Stimulated activated CD4-positive, alpha-beta T cell treated with anti-CD3 and anti-CD28 coated beads, TNF-alpha, amount 100 ng/mL, for 48 hours (primary cell): ENCODE data around the gene DISP2.

Experiments
- DNase-seq, 3 donors: peaks; one replicate each; pipeline ENCODE4 v3.0.0-alpha.2; 2020; ENCODE audit warnings: low read depth in 3 of 3

Gene DISP2

DNA sequence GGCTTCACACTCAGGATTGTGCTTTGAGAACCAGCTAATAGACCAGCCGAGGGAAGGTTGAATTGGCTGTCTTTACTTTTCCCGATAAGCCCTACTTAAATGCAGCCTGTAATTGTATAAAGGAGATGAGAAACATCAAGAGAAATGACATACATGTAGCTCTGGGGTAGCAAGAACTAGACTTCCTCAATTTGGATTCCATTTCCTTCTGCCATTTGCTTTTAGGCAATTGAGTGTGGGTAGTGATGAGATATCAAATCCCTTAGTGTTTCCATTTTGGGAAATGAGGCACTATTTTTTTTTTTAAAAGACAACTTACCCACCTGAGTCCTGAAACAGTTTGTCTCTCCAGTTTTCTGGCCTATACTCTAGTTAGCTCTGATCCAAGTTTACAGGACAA, 32.3 kb upstream of the DISP2 start:
- no peak for DNase-seq

DNA sequence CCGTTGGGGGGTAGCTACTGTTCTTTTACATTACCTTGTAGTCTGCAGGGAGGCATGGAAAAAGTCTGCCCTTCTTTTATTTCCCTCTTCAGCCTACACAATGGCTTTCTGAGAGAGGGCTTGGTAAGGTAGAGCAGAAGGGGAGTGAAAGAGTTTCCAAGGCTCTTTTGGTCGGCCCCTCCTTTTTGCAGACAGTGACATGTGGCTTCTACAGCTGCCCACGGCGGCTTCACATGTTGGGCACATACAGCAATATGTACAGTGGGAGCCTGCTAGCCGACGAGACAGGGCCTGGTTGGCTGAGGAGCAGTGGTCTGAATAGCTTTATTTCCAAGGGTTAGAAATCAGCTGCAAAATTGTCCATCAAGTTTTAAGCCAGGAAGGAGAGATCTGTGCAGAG, 30.6 kb upstream of the DISP2 start:
- DNase-seq = no peak

DNA sequence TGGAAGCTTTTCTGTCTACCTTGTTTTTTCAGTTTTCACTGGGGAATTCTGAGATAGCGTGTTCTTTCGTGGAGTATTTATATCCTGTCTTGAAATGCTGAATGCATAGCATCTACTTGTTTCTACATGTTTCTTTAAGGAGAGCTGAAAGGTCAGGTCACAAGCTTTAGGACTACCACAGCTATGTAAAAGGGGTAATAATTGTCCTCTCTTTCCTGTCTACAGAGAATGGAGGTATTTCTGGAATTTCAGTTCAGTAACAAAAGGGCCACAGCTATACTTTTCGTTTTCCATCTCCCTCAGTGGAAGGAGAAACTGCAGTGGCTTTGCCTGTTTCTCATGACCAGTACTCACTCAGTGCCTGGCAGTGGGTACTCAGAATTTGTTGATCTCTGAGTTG, 29.8 kb upstream of the DISP2 start:
- no peak for DNase-seq

DNA sequence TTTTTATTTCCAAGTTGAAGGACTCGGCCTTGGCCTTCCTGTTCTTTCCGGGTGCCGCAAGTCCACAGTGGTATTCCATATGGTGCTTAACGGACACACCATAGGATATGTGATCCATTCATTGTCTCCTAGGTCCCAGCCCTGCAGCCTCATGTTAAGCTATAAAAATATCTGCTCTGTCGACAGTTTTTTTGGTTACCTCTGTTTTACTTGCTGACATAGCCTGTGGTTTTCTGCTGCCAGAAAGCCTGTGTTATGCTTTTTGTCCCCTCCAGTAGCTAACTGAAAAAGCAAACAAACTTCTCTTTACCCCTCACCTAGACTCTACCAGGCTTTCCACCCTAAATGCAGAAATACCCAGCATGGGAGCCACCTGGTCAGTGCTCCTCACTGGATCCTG, 29.3 kb upstream of the DISP2 start:
- DNase-seq = no peak

DNA sequence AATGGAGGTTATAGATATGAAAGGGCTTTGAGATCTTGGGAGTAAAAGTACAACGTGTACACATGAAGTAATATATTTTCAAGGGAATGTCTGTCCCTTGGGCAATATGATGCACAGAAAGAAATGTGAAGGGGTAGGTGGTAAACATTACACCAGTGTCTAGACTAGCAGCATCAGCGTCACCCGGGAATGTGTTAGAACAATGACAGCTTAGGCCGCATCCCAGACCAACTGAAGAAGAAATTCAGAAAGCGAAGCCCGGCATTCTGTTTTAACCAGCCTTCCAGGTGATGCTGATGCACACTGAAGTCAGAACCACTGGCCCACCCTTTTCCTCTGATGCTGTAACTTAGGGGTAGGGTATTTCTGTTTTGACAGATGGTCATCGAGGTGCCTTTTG, 28.2 kb upstream of the DISP2 start:
- DNase-seq = no peak

DNA sequence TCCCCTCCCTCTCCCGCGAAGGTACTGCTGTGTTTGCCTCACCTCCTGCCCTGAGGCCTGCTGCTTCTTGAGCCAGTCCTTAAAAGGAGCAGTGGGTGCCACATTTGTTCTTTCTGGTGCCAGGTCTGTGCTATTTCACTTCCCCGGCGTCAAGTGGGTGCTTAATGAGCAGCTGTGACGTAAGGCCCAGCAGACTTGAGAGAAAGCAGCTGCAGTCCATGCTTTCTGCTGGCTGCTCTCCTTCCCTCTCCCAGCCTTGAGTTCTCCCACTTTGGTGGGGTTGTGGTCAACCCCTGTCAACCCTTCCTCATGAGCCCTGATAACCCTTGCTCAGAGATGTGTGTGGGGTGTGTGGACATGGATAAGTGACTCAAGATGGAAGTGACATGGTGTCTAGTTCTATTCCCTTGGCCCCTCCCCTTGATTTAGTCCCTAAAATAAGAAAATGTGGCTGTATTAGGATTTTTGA, 27.6 kb upstream of the DISP2 start:
- DNase-seq = no peak

DNA sequence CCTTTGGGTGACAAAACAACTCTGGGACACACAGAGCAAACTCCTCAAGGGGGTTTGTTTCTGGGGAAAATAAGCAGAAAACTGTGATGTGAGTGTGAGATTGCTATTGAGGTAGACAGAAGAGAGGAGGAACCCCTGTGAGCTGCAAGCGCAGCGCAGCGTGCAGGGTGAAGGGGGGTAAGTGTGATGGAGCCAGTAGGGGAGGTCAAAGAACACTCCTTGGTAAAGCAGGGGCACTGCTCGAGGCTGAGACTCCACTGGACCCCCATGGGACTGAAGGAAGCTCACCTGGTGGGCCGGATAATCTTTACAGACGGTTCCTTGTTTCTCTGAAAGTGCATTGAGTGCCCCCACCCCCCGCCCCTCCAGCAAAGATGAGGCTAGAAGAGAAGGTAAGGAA, 27.0 kb upstream of the DISP2 start:
- no peak for DNase-seq

DNA sequence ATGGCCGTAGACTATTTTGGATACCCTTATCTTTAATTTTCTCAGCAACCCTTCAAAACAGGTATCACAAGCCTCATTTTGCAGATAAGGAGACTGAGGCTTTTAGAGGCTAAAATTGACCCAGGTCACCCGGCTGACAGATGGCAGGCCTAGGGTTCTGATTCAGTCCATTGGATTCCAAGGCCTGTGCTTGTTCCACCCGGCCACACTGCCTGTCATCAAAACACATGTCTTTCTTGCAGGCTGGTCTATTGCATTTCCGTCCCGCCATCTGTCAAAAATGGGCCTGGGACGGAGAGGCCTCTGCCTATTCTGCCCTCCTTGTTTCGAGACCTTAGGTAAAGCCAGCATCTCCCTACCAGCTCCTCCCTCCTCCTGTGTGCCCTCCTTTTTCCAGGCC, 26.4 kb upstream of the DISP2 start:
- no peak for DNase-seq

DNA sequence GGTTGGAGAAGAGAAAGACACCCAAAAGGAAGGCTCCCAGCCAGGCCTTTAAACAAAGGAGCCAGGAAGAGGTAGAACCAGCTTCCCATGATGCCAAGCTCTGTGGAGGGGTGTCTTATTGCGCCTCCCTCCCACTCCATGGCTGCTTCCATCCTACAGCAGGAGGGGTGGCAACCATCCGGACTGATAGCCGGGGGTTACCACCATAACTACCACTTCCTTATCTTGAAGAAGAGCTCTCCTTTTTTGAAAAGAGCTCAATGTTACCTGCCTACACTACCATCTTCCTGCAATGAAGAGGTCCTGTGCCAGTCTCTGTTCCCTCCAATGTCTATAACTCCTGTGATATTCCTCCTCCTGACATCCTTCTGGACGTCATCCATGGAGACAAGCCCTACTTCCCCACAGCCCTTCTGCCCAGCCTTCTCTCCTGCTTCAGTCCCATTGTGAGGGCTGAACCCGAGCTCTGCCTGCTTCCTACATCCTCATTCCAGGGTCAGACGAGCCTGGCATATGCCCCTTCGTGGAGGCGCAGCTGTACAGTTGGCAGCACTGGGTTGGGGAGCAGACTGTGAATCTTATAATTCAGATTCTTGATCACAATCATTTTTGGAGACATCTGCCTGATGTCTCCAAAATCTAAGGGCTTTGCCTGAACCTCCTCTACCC, 25.8 kb upstream of the DISP2 start:
- DNase-seq = no peak

DNA sequence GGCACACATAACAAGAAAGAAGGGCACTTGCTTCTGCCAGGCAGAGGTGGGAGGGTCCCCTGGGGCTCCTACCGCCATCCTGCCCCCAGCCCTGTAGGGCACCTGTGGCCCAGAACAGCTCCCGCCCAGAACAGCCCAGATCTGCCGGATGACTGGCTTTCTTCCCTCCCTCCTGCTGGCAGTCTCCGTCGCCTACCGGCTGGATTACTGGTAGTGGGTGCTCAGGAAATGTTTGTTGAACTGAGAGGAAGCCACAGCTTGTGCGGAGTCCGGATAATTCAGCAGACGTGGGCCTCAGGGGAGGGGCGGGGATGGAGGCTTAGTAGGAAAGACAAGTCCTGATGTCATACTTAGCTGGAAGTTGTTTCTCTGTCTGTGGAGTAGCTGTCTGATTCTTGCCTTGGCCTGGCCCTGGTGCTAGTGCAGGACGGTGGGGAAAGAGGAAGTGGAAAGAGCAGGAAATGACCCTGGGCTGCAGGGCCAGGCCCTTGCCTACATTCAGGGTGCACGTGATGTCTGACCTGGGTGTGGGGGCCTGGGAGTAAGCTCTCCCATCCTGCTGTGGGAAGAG, 24.0 kb upstream of the DISP2 start:
- no peak for DNase-seq

DNA sequence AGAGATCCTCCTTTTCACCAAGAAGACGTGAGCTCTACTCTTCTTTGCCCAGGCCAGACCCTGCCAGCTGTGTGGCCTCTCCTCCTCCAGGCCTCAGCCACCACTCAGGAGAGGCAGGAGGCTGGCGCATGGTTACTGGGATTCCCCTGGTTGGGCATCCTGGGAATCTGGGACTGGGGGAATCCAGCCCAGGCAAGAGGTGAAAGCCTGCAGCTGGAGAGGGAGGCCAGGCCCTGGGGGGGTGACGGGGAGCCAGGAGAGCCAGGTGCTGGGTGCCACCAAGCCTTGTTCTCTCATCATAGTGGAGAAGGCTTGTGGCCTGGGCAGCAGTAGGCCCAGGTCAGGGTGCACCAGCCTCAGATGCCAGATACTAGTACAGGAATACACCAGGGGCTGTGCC, 23.5 kb upstream of the DISP2 start:
- no peak for DNase-seq

DNA sequence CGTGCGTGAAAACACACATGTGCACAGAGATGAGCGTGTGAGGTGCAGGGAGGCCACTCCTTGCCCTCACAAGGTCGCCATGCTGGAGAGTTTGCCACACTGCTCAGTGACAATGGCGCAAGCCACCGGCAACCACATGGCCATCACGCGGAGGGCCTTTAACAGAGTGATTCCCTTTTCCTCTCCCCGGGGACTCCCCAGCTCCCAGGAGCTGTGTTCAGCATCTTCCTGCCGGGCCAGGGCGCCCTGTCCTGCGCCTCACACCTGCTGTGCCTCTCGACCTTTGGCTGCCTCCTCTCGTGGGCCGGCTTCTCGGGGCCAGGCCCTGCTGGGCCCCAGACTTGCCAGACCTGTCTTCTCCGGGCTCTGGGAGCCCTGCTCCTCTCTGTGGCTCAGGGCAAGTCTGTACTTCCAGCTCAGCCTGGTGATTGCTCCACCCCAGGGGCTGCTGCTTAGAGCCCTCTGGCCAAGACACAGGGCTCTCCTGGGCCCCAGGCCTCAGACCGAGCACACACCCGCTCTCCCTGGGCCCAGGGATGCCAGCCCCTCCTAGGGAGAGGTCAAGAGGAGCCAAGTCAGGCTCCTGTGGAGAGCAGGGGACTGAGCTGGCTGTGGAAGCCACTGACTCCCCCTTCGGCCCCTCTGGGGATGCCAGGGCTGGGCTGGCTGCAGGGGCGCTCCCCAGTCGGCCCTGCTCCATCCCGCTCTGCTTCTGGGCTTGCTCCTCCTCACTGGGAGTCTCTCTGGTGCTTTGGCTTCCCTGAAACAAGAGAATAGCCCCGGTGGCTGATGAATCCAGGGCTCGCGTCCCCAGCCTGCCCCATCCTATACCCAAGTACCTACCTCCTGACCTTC, 22.9 kb upstream of the DISP2 start:
- DNase-seq = no peak

DNA sequence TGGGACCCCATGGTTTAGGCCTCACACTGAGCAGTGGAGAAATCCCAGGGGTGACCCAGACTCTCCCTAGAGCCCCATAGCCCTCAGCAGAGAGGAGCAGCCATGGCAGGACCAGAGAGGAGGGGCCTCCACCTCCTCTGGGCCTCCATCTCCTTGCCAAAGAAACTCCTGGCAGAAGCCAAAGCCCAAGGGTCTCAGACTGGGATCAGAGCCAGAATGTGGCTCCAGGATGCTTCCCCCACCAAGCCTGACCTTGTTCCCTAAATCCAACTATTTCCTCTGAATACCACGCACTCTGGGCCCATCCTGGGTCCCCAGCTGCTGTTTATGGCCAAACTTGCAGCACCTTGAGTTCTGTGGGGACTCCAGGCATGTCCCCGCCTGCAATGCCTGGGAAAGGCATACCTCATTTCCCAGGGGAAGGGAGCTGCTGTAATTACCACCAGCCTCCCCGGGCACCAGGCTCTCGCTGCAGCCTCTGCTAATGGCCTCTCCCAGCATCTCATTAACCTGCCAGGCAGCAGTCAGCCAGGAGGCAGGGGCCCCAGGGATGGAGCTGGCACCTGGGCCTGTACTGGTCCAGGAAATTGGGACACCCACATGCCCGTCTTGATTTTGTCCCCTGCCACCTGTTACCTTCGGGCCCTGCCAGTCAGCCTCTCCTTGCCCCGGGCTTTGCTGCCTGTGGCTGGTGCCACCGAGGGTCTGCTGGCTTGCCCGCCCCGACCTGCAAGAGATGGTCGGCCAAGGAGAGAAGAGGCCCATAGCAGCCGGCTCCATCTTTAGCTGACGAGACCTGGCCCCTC, 21.9 kb upstream of the DISP2 start:
- DNase-seq = no peak

DNA sequence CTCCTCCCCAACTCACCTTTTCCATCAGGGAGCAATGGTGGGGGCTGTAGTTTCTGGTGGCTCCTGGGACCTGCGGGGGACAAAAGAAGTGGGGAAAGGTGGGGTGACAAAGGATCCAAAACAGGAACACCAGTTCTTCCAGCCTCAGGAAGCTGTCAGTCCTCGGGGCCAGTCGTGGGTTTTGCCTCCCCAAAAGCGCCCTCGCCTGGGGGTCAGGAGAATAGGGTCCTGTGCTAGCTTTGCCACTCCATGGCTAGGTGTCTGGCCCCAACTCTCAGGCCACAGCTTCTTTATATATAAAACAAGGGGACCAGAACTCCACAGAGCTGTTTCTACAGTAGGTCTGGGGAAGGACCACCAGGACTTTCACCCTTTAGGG, 21.3 kb upstream of the DISP2 start:
- no peak for DNase-seq

DNA sequence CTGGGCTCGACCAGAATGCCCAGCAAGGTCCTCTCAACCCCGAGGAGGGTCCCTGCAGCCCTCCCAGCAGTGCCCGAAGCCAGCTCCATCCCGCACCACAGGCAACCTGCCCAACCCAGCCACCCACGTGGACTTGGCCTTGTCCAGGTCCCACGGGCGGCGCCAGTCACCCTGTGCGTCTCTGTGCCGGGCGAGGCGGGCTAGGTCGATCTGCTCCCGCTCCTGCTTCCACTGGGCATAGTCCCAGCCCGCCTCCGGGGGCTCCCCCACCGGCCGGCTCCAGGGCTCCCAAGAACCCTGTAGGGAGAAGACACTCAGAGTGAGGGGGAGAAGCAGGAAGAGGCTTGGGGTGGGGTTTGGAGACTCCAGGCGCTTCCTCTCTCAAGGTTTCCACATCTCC, 20.4 kb upstream of the DISP2 start:
- DNase-seq = no peak

DNA sequence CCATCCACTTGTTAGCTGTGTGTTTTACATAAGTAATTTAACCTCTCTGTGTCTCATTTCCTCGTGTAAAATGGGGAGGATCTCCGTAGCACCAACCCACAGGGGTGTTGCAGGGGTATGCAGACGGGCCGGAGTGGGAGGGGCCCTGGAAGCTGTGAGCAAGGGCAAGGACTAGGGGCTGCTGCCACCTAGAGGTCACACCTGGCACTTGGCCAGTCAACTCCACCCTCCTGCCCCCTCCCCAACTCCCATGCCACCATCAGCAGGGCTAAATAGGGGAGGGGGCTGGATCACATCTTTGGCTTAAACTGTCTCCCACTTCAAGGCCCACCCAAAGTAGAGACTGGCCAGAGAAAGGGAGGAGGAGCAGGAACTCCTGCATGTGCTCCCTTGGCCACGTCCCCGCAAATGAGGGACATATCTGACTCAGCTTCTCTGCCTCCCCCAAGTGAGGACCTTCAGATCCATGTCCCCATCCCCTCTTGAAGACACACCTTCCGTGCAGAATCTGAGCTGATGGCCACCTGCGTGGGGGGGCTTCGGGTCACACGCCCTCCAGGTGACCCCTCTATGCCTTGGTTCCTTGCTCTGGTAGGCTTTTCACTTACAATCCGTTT, 19.9 kb upstream of the DISP2 start:
- peak; percentile 60 to 79 (median 67) for DNase-seq

DNA sequence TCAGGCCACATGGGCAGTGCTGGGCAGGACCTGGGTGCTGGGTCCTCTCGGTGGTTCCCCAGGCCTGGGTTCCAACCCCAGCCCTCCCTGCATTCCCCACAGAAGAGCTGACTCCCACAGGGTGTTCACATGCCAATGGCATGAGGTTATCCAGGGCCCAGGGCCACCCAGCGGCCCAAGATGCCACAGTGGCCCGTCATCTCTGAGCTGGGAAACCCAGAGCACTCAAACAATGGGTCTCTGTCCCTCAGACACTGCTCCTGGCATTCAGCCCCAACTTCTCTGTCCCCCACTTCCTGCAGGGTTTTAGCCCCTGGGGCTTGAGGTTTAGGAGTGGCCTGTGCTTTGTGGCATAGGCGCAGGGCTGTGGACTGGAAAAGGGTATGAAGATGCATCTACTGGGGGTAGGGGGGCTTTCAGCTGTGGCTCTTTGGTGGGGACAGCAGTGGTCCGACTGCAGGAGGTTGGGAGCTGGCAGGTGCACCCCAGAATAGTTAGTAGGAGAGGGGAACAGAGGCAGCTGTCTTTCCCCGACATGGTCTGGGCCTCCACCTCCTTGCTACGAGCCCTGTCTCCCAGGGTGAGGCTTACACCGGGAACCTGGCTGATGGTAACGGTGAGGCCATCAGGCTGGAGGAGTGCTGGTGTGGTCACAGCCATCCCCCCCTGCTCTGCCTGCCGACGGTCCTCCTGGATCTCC, 18.9 kb upstream of the DISP2 start:
- DNase-seq = no peak

DNA sequence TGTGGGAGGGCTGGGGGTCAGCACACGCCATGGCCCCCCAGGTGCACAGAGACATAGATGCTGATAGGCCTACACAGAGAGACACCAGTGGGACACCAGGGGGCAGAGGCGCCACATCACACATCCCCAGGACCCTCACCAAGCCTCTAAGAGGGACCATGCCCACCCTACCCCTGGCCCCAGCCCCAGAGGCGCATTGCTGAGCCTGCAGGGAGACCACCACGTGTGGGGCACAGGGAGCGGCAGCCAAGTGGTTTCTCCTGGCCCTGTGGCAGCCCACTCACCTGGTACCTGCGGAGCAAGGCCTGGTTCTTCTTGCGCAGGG, 18.4 kb upstream of the DISP2 start:
- DNase-seq = no peak

DNA sequence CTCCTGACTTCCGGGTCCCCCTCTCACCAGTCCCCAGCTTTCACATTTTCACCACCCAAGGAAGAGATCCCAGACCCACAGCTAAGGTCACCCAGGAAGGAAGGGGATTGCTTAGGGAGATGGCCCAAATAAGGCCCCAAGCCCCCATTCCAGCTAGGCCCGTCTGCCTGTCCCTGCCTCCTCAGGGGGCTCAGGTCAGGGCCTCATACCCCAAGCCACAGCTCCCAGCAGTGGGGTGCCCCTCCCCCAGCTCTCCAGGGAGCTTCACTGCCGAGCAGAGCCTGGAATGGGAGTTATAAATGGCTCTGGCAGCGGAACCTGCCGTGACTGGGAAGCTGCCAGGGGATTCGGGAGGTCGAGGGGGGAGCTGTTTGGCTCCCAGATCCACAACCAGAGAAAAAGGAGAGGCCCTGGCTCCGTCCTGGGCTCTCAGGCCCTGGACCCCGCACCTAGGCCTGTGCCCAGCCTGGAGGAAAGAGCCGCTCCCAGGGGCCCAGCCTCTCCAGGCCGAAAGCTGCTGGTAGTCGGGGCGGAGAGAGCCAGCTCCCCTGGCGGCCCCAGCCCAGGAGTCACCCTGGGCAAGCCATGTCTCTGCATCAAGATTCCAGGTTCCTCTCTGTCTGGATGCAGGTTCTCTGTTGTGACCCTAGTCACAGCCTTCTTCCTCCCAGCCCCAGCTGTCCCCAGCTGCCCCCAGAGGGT, 17.8 kb upstream of the DISP2 start:
- DNase-seq = no peak

DNA sequence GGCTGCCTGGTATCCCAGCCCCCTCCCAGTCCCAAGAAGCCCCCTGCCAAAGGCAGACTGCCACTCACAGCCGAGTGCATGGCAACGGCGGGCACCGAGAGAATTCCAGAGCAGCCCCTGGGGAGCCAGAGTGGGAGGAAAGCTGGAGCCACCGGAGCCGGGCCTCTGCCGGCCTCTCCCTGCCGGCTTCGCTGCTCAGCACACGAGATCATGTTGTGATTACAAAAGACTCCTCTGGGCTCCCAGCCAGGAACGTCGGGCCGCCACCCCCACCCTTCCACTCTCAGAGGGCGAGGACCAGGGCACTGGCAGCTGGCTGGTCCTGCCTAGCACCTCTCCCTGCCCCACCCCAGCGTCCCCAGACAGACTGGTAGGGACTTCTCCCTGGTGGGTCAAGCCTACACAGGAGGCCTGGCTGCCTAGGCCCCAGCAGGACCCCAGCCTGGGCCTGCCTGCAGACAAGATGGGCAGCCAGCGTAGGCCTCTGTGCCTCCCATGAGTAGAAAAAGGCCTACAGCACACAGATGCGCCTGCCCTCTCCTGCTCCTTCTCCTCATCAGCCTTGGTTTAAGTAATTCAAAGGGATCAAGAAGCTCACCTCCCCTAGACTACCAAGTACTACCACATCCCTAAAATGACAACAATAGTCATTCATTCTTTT, 17.1 kb upstream of the DISP2 start, which contains the start of gene CCDC9B:
CCDC9B (minus strand) TSS at position 200 of the 661 bp plus-strand sequence; CDS start at position 80, 120 bp downstream.
- DNase-seq = no peak
